HCT116 (cell line): ENCODE results near the gene TECPR1. TPM values are rescaled to one million over a fixed set of nuclear protein-coding genes. Genes with fewer than 3 reads are reported as not detected.

ENCODE experiments used
- ATAC-seq: fragments of 200-7000 bp; cut with Tn5 transposase; 2 replicates; pipeline ENCODE4 v1.9.1; 2020; ENCODE audit warnings: mild to moderate bottlenecking, moderate library complexity
- BruUV-seq: library from RNA; stranded (reverse); fragments of 400-500 nt; replicated peaks from 2 replicates; lab custom pipeline; 2021; lab: Mats Ljungman, UMichigan
- CTCF ChIA-PET: fragments of 300-600 bp; sonication (Branson Sonifier 250); formaldehyde crosslinking; loops from one replicate; lab custom pipeline; 2021; ENCODE audit warnings: antibody characterized with exemption; lab: Charles Lee
- POLR2A ChIA-PET: fragments of 300-600, 350-600 bp; sonication (Branson Sonifier 250); formaldehyde crosslinking; loops from one replicate; lab custom pipeline; 2021; ENCODE audit warnings: antibody characterized with exemption; lab: Charles Lee
- RAD21 ChIA-PET, 2 experiments: fragments of 300-600 bp; sonication (Branson Sonifier 250); formaldehyde crosslinking; loops; one replicate each; lab custom pipeline; 2023; ENCODE audit warnings: low total read pairs in 2 of 2; ENCODE audit not compliant: uncharacterized antibody in 2 of 2, unreplicated experiment in 2 of 2, low non-redundant PET in 1 of 2; lab: Charles Lee
- DNase-seq: peaks from one replicate; pipeline ENCODE4 v3.0.0-alpha.2; 2010; ENCODE audit warnings: low read depth, low spot score
- H2AFZ ChIP-seq: fragments of 200-600 bp; shearing (Covaris generic), sonication (generic); 2 replicates; pipeline ENCODE4 v1.6.1; 2017; ENCODE audit warnings: low read depth, mixed run types, mixed read lengths, antibody characterized with exemption, low read length; ENCODE audit not compliant: poor library complexity, severe bottlenecking
- H3K27ac ChIP-seq: 2 replicates; pipeline ENCODE4 v1.5.1; 2012; ENCODE audit warnings: low read depth, low read length
- H3K27me3 ChIP-seq: fragments of 200-600 bp; sonication (generic); 2 replicates; pipeline ENCODE4 v1.6.1; 2016; ENCODE audit warnings: mixed run types, low read length, mixed read lengths; ENCODE audit not compliant: insufficient read depth
- H3K36me3 ChIP-seq, 2 experiments: fragments of 200-500 bp in 1 of 2; fragments of 200-600 bp in 1 of 2; sonication (Bioruptor generic) in 1 of 2; sonication (generic) in 1 of 2; 2 replicates each; pipeline versions ENCODE4 v1.5.1 to v1.6.1; 2014 to 2016; ENCODE audit warnings: low read length in 2 of 2, inconsistent platforms in 1 of 2, mixed read lengths in 1 of 2, mixed run types in 1 of 2; ENCODE audit not compliant: insufficient read depth in 2 of 2, control insufficient read depth in 1 of 2
- H3K4me1 ChIP-seq, 2 experiments: fragments of 200-600 bp in 1 of 2; sonication (generic) in 1 of 2; 2 replicates each; pipeline versions ENCODE4 v1.5.1 to v1.6.1; 2012 to 2017; ENCODE audit warnings: low read length in 2 of 2, inconsistent platforms in 1 of 2, mild to moderate bottlenecking in 1 of 2, mixed read lengths in 1 of 2, mixed run types in 1 of 2, moderate library complexity in 1 of 2; ENCODE audit not compliant: insufficient read depth in 2 of 2, control insufficient read depth in 1 of 2
- H3K4me2 ChIP-seq: fragments of 200-600 bp; sonication (generic); 2 replicates; pipeline ENCODE4 v1.6.1; 2017; ENCODE audit warnings: mixed run types, low read length, mixed read lengths
- H3K4me3 ChIP-seq, 2 experiments: fragments of 200-600 bp in 1 of 2; sonication (generic) in 1 of 2; replicated peaks in 1 of 2; 2 replicates each; pipeline ENCODE4 v1.5.1; 2011 to 2016; ENCODE audit warnings: low read length in 2 of 2, control low read depth in 1 of 2, low read depth in 1 of 2, mild to moderate bottlenecking in 1 of 2, mixed read lengths in 1 of 2, mixed run types in 1 of 2
- H3K79me2 ChIP-seq: fragments of 200-600 bp; sonication (generic); 2 replicates; pipeline ENCODE4 v1.6.1; 2017; ENCODE audit warnings: mild to moderate bottlenecking, mixed run types, low read length, moderate library complexity, mixed read lengths; ENCODE audit not compliant: insufficient read depth
- H3K9ac ChIP-seq: fragments of 200-600 bp; sonication (generic); 2 replicates; pipeline ENCODE4 v1.6.1; 2016; ENCODE audit warnings: low read length, mixed read lengths
- H3K9me2 ChIP-seq: fragments of 200-600 bp; sonication (generic), shearing (Covaris generic); 2 replicates; pipeline ENCODE4 v1.6.1; 2017; ENCODE audit warnings: mixed run types, mild to moderate bottlenecking, moderate library complexity; ENCODE audit not compliant: insufficient read depth
- H3K9me3 ChIP-seq, 2 experiments: fragments of 200-500 bp in 1 of 2; fragments of 200-600 bp in 1 of 2; sonication (Bioruptor generic) in 1 of 2; sonication (generic) in 1 of 2; 2 replicates each; pipeline ENCODE4 v1.6.1; 2014 to 2017; ENCODE audit warnings: low read length in 2 of 2, mixed read lengths in 2 of 2, inconsistent platforms in 1 of 2, low read depth in 1 of 2, mild to moderate bottlenecking in 1 of 2, mixed run types in 1 of 2, moderate library complexity in 1 of 2; ENCODE audit not compliant: control insufficient read depth in 1 of 2, insufficient read depth in 1 of 2
- H4K20me1 ChIP-seq: fragments of 200-600 bp; sonication (generic), shearing (Covaris generic); 2 replicates; pipeline ENCODE4 v1.6.1; 2017; ENCODE audit warnings: mixed run types, mild to moderate bottlenecking, moderate library complexity; ENCODE audit not compliant: insufficient read depth
- ATF3 ChIP-seq: IDR thresholded peaks from 2 replicates; pipeline ENCODE4 v1.6.1; 2012
- CBX3 ChIP-seq: IDR thresholded peaks from 2 replicates; pipeline ENCODE4 v1.6.1; 2012; ENCODE audit warnings: low read depth
- CTCF ChIP-seq, 3 experiments: fragments of 200-600 bp in 1 of 3; sonication (generic) in 1 of 3; IDR thresholded peaks in 2 of 3; conservative IDR thresholded peaks in 1 of 3; 2 replicates each; pipeline ENCODE4 v1.5.1; 2012 to 2017; ENCODE audit warnings: low read depth in 2 of 3, low read length in 2 of 3, antibody characterized with exemption in 1 of 3, borderline replicate concordance in 1 of 3, control low read depth in 1 of 3, mild to moderate bottlenecking in 1 of 3, mixed read lengths in 1 of 3, mixed run types in 1 of 3, moderate library complexity in 1 of 3; ENCODE audit not compliant: insufficient read depth in 1 of 3
- EGR1 ChIP-seq: IDR thresholded peaks from 2 replicates; pipeline ENCODE4 v1.6.1; 2012; ENCODE audit warnings: low read depth
- ELF1 ChIP-seq: IDR thresholded peaks from 2 replicates; pipeline ENCODE4 v1.6.1; 2012; ENCODE audit warnings: low read depth, borderline replicate concordance
- FOSL1 ChIP-seq: IDR thresholded peaks from 2 replicates; pipeline ENCODE4 v1.6.1; 2012; ENCODE audit warnings: low read depth
- JUND ChIP-seq: IDR thresholded peaks from 2 replicates; pipeline ENCODE4 v1.6.1; 2012
- MAX ChIP-seq: IDR thresholded peaks from 2 replicates; pipeline ENCODE4 v1.6.1; 2012
- POLR2A ChIP-seq: IDR thresholded peaks from 2 replicates; pipeline ENCODE4 v1.7.0; 2011; ENCODE audit warnings: borderline replicate concordance; ENCODE audit not compliant: insufficient read depth, insufficient read length; ENCODE audit errors: extremely low read depth
- POLR2AphosphoS5 ChIP-seq: IDR thresholded peaks from 2 replicates; pipeline ENCODE4 v1.6.1; 2011; ENCODE audit warnings: mild to moderate bottlenecking, low read depth, low read length, moderate library complexity
- REST ChIP-seq: IDR thresholded peaks from 2 replicates; pipeline ENCODE4 v1.6.1; 2012; ENCODE audit warnings: low read depth
- SRF ChIP-seq: IDR thresholded peaks from 2 replicates; pipeline ENCODE4 v1.6.1; 2012; ENCODE audit warnings: low read depth
- TCF7L2 ChIP-seq: IDR thresholded peaks from 2 replicates; pipeline ENCODE4 v1.7.0; 2011; ENCODE audit warnings: borderline replicate concordance, inconsistent platforms; ENCODE audit not compliant: insufficient read depth, insufficient read length; ENCODE audit errors: extremely low read depth
- ZFX ChIP-seq: fragments of 450-650 bp; IDR thresholded peaks from 2 replicates; pipeline ENCODE4 v1.6.1; 2017
- ZNF274 ChIP-seq: fragments of 200-500 bp; sonication (Bioruptor generic); IDR thresholded peaks from 2 replicates; pipeline ENCODE4 v1.6.1; 2014; ENCODE audit warnings: mild to moderate bottlenecking, low read depth, low read length, inconsistent platforms
- intact Hi-C: fragments of 100-400 bp; cut with micrococcal nuclease; formaldehyde crosslinking; loops from 2 replicates; pipeline ENCODE4 v1.10.0; 2022
- total RNA-seq: library from RNA; stranded (reverse); gene quantifications from one replicate; pipeline ENCODE4 v1.2.1, GENCODE V29; 2021; ENCODE audit not compliant: unreplicated experiment

The TECPR1 gene
- total RNA-seq, 1 experiment from 2014 or later: 19.9 TPM

- Histone ChIP-seq H3K4me1 (no peaks in the 10 kb centered on the region), H3K79me2 (no peaks in the 10 kb centered on the region), H3K4me3 (no peak overlapping the region), H3K36me3 (peaks cover 0 to 4% of the 10 kb centered on the region in 2 experiments; a peak in 1 of 4 replicates), H4K20me1 (peaks cover 2% of the 10 kb centered on the region; the same call in 1 of the 2 replicates), H3K27me3 (no peaks in the 10 kb centered on the region), H3K9me3 (no peaks in the 10 kb centered on the region), H3K4me2 (no peak overlapping the region), H3K9me2 (no peaks in the 10 kb centered on the region), H3K27ac (no peak overlapping the region), H3K9ac (no peak overlapping the region), H2AFZ (no peak overlapping the region)
- TF ChIP-seq POLR2AphosphoS5: no peak
- no peak for TF ChIP-seq ATF3
- intact Hi-C loops: no loop called here
- DNase-seq: no peak
- ChIA-PET CTCF (no interaction called here), RAD21 (no interaction called here), POLR2A (no interaction called here)
- ATAC-seq: no peak
- BruUV-seq: TSS peak; percentile 23
Measured at GRCh38 chr7:98191668-98192431, 60.2 kb downstream of the TECPR1 start.

GRCh38 chr7:98189559-98189958 lies 62.5 kb downstream of the TECPR1 start:
- no peak overlapping the region for H3K4me3 ChIP-seq
- no peaks in the 10 kb centered on the region for H3K4me1 ChIP-seq
- ChIA-PET CTCF (no interaction called here), POLR2A (no interaction called here), RAD21 (no interaction called here)
- no peaks in the 10 kb centered on the region for H3K9me2 ChIP-seq
- peaks cover 4% of the 10 kb centered on the region; the same call in 1 of the 2 replicates for H4K20me1 ChIP-seq
- no peak overlapping the region for H2AFZ ChIP-seq
- no peak overlapping the region for H3K9ac ChIP-seq
- no peaks in the 10 kb centered on the region for H3K79me2 ChIP-seq
- intact Hi-C loops: no loop called here
- H3K9me3 ChIP-seq: no peaks in the 10 kb centered on the region
- no TSS peak for BruUV-seq
- no peaks in the 10 kb centered on the region for H3K27me3 ChIP-seq
- H3K27ac ChIP-seq: no peak overlapping the region
- peaks cover 0 to 4% of the 10 kb centered on the region in 2 experiments; a peak in 1 of 4 replicates for H3K36me3 ChIP-seq
- no peak for DNase-seq
- no peak overlapping the region for H3K4me2 ChIP-seq
- ATAC-seq: no peak
- TF ChIP-seq CTCF (IDR thresholded peaks at IDR 0.05 in 2 of 3, conservative IDR thresholded peaks at IDR 0.05 in 1 of 3; ENCODE audit: borderline replicate concordance in 1 of 3, insufficient read depth in 1 of 3, low read depth in 2 of 3, low read length in 2 of 3) (no peak), FOSL1 (no peak), SRF (no peak), EGR1 (no peak), ZNF274 (no peak), MAX (no peak), ELF1 (no peak), POLR2A (no peak), JUND (no peak), TCF7L2 (no peak), CBX3 (no peak), REST (no peak), ZFX (no peak)
